Glutamatergic neuron (in vitro differentiated cells): ENCODE measurements around the gene RNF183. TPM values are rescaled to one million over a fixed set of nuclear protein-coding genes. Genes with fewer than 3 reads are reported as not detected.

Source experiments
- DNase-seq: peaks from one replicate; pipeline ENCODE4 v3.0.0; 2022
- H3K27ac Mint-ChIP-seq: one replicate; pipeline ENCODE4 v1.8.0; 2020; ENCODE audit warnings: mild to moderate bottlenecking, mixed read lengths, inconsistent platforms; ENCODE audit not compliant: unreplicated experiment
- H3K27me3 Mint-ChIP-seq: one replicate; pipeline ENCODE4 v1.8.0; 2020; ENCODE audit warnings: mild to moderate bottlenecking, moderate library complexity, mixed read lengths, inconsistent platforms; ENCODE audit not compliant: unreplicated experiment
- H3K36me3 Mint-ChIP-seq: one replicate; pipeline ENCODE4 v1.8.0; 2020; ENCODE audit warnings: mild to moderate bottlenecking, mixed read lengths, inconsistent platforms; ENCODE audit not compliant: unreplicated experiment
- H3K4me1 Mint-ChIP-seq: one replicate; pipeline ENCODE4 v1.8.0; 2020; ENCODE audit warnings: mild to moderate bottlenecking, low read depth, mixed read lengths, inconsistent platforms; ENCODE audit not compliant: unreplicated experiment
- H3K4me3 Mint-ChIP-seq: one replicate; pipeline ENCODE4 v1.8.0; 2020; ENCODE audit warnings: mild to moderate bottlenecking, mixed read lengths, inconsistent platforms; ENCODE audit not compliant: unreplicated experiment
- H3K9me3 Mint-ChIP-seq: one replicate; pipeline ENCODE4 v1.8.0; 2020; ENCODE audit warnings: mild to moderate bottlenecking, moderate library complexity, mixed read lengths, inconsistent platforms; ENCODE audit not compliant: unreplicated experiment
- CTCF ChIP-seq: fragments of 200-600 bp; sonication (generic); IDR thresholded peaks from one replicate; pipeline ENCODE4 v1.5.0; 2021; ENCODE audit not compliant: partially characterized antibody, unreplicated experiment
- total RNA-seq: library from RNA; stranded (reverse); fragmentation: NEBNext Ultra II Directional; extraction: Animal tissue kit (Norgen Biotek cat#: 25700); gene quantifications from one replicate; pipeline ENCODE4 v1.2.1, GENCODE V29; 2021; ENCODE audit not compliant: unreplicated experiment

Gene RNF183
- total RNA-seq, 1 donor from 2014 or later: not detected

GRCh38 chr9:113343732-113344231, 40.6 kb upstream of the RNF183 start:
- no peak for TF ChIP-seq CTCF
- Mint-ChIP-seq H3K36me3 (no peaks in the 10 kb centered on the region), H3K27ac (no peak overlapping the region), H3K4me1 (no peaks in the 10 kb centered on the region), H3K9me3 (peaks cover 2% of the 10 kb centered on the region), H3K27me3 (peaks cover 4% of the 10 kb centered on the region), H3K4me3 (no peak overlapping the region)
- no peak for DNase-seq

GRCh38 chr9:113341712-113342410, 38.7 kb upstream of the RNF183 start:
- peaks cover 2% of the 10 kb centered on the region for H3K9me3 Mint-ChIP-seq
- H3K27me3 Mint-ChIP-seq: peaks cover 4% of the 10 kb centered on the region
- no peak for DNase-seq
- H3K36me3 Mint-ChIP-seq: no peaks in the 10 kb centered on the region
- peak overlapping the region; percentile 9 for H3K27ac Mint-ChIP-seq
- no peak for TF ChIP-seq CTCF
- no peaks in the 10 kb centered on the region for H3K4me1 Mint-ChIP-seq
- H3K4me3 Mint-ChIP-seq: peak overlapping the region; percentile 6

- H3K27ac Mint-ChIP-seq: peak within 1 kb of the TSS; percentile 67
- TF ChIP-seq CTCF: no peak
- peaks cover 4% of the 10 kb centered on the region for H3K27me3 Mint-ChIP-seq
- H3K9me3 Mint-ChIP-seq: peaks cover 2% of the 10 kb centered on the region
- H3K36me3 Mint-ChIP-seq: no peaks in the 10 kb centered on the region
- H3K4me3 Mint-ChIP-seq: peak within 1 kb of the TSS; percentile 93
- H3K4me1 Mint-ChIP-seq: no peaks in the 10 kb centered on the region
- peak; percentile 90 for DNase-seq
Measured at GRCh38 chr9:113340011-113340699, 37.0 kb upstream of the RNF183 start, which contains the start of gene WDR31. Gene WDR31, minus strand, starts transcription at chr9:113340275. Its CDS starts 8,253 bp downstream, at chr9:113332022.

- Mint-ChIP-seq H3K4me1 (no peaks in the 10 kb centered on the region), H3K4me3 (no peak overlapping the region), H3K27ac (no peak overlapping the region), H3K36me3 (no peaks in the 10 kb centered on the region), H3K27me3 (peaks cover 5% of the 10 kb centered on the region), H3K9me3 (no peaks in the 10 kb centered on the region)
- TF ChIP-seq CTCF: no peak
- no peak for DNase-seq
Measured at GRCh38 chr9:113337714-113338113, 34.5 kb upstream of the RNF183 start.

- Mint-ChIP-seq H3K27me3 (peaks cover 2% of the 10 kb centered on the region), H3K36me3 (no peaks in the 10 kb centered on the region), H3K4me3 (no peak overlapping the region)
Measured at GRCh38 chr9:113331780-113332179, 28.6 kb upstream of the RNF183 start.

More at GRCh38 chr9:113331780-113332179, 28.6 kb upstream of the RNF183 start:
- no peak for TF ChIP-seq CTCF
- no peak for DNase-seq
- Mint-ChIP-seq H3K4me1 (no peaks in the 10 kb centered on the region), H3K27ac (no peak overlapping the region), H3K9me3 (no peaks in the 10 kb centered on the region)
